K562 (cell line): ENCODE measurements around the gene CEP95. TPM values are rescaled to one million over a fixed set of nuclear protein-coding genes. Genes with fewer than 3 reads are reported as not detected.

Source experiments
- ATAC-seq: fragments of 200-7000 bp; cut with Tn5 transposase; 3 replicates; pipeline ENCODE4 v1.9.1; 2020; ENCODE audit warnings: moderate library complexity
- BruUV-seq: library from RNA; stranded (reverse); fragments of 400-500 nt; replicated peaks from 2 replicates; lab custom pipeline; 2021; lab: Mats Ljungman, UMichigan
- CTCF ChIA-PET: fragments of 300-600 bp; formaldehyde crosslinking; extraction: SDS; loops from one replicate; lab custom pipeline; 2021; ENCODE audit warnings: low intra/inter-chr PET ratio; lab: Yijun Ruan, JAX
- POLR2A ChIA-PET: fragments of 300-600, 350-650 bp; sonication (Branson Sonifier 250); formaldehyde crosslinking; extraction: SDS; loops from one replicate; lab custom pipeline; 2021; ENCODE audit warnings: antibody characterized with exemption, inconsistent platforms; lab: Yijun Ruan, JAX
- DNase-seq, 4 experiments: peaks; one replicate each; pipeline versions ENCODE4 v3.0.0 to v3.0.0-alpha.2; 2011 to 2018; ENCODE audit warnings: low spot score in 3 of 4, mixed read lengths in 3 of 4; ENCODE audit errors: extremely low read depth in 1 of 4
- FAIRE-seq: peaks from 2 replicates; lab custom pipeline; 2011; peaks lifted over from hg19 to GRCh38; lab: Jason Lieb, UNC
- H2AFZ ChIP-seq: 2 replicates; pipeline ENCODE4 v1.6.0; 2011; ENCODE audit warnings: low read depth, low read length, control low read depth, inconsistent platforms
- H3K27ac ChIP-seq: fragments of 200-600 bp; 3 replicates; pipeline ENCODE4 v1.8.0; 2011; ENCODE audit warnings: low read depth, mild to moderate bottlenecking, control low read depth, inconsistent platforms, low read length, moderate library complexity, mixed read lengths; ENCODE audit errors: extremely low read depth
- H3K27me3 ChIP-seq, 2 experiments: fragments of 300-600 bp in 1 of 2; 2 replicates in 1 of 2; 3 replicates in 1 of 2; pipeline versions ENCODE4 v1.6.0 to v1.8.0; 2011; ENCODE audit warnings: inconsistent platforms in 2 of 2, low read length in 2 of 2, mild to moderate bottlenecking in 1 of 2, mixed read lengths in 1 of 2, moderate library complexity in 1 of 2; ENCODE audit not compliant: control insufficient read depth in 2 of 2, insufficient read depth in 2 of 2
- H3K36me3 ChIP-seq: fragments of 300-600 bp; 3 replicates; pipeline ENCODE4 v1.8.0; 2011; ENCODE audit warnings: mild to moderate bottlenecking, low read length, inconsistent platforms; ENCODE audit not compliant: control insufficient read depth, insufficient read depth
- H3K4me1 ChIP-seq, 2 experiments: fragments of 200-600 bp in 1 of 2; replicated peaks in 1 of 2; 2 replicates in 1 of 2; 3 replicates in 1 of 2; pipeline versions ENCODE4 v1.5.1 to v1.8.0; 2011; ENCODE audit warnings: inconsistent platforms in 2 of 2, low read length in 2 of 2, mild to moderate bottlenecking in 1 of 2, mixed read lengths in 1 of 2, moderate library complexity in 1 of 2; ENCODE audit not compliant: control insufficient read depth in 2 of 2, insufficient read depth in 2 of 2
- H3K4me2 ChIP-seq: 2 replicates; pipeline ENCODE4 v1.6.1; 2011; ENCODE audit warnings: low read length, control low read depth, inconsistent platforms, mixed read lengths; ENCODE audit not compliant: insufficient read depth
- H3K4me3 ChIP-seq: fragments of 200-600 bp; sonication (generic), shearing (Covaris generic); 2 replicates; pipeline ENCODE4 v1.5.1; 2016; ENCODE audit warnings: control low read depth, inconsistent platforms
- H3K79me2 ChIP-seq: fragments of 200-600 bp; 3 replicates; pipeline ENCODE4 v1.8.0; 2011; ENCODE audit warnings: low read length, inconsistent platforms; ENCODE audit not compliant: control insufficient read depth, insufficient read depth
- H3K9ac ChIP-seq, 2 experiments: 2 replicates each; pipeline versions ENCODE4 v1.6.0 to v1.6.1; 2011; ENCODE audit warnings: low read depth in 2 of 2, low read length in 2 of 2, control low read depth in 1 of 2, inconsistent platforms in 1 of 2, mild to moderate bottlenecking in 1 of 2, mixed read lengths in 1 of 2; ENCODE audit not compliant: insufficient read depth in 1 of 2
- H3K9me1 ChIP-seq: one replicate; pipeline ENCODE4 v1.6.0; 2011; ENCODE audit warnings: inconsistent platforms, mild to moderate bottlenecking, low read length, moderate library complexity; ENCODE audit not compliant: control insufficient read depth, insufficient read depth
- H3K9me3 ChIP-seq: replicated peaks from 2 replicates; pipeline ENCODE4 v1.5.1; 2011; ENCODE audit warnings: low read depth, low read length, inconsistent platforms; ENCODE audit not compliant: control insufficient read depth, insufficient read depth
- H4K20me1 ChIP-seq: replicated peaks from 2 replicates; pipeline ENCODE4 v1.6.1; 2011; ENCODE audit warnings: low read length, inconsistent platforms, mixed read lengths; ENCODE audit not compliant: control insufficient read depth, insufficient read depth
- AFF4 ChIP-seq: sonication (generic); formaldehyde crosslinking; IDR thresholded peaks from 2 replicates; pipeline ENCODE4 v1.8.0; 2023; ENCODE audit warnings: mild to moderate bottlenecking, missing genetic modification reagents
- DACH1 ChIP-seq: fragments of 450-650 bp; IDR thresholded peaks from 2 replicates; pipeline ENCODE4 v1.6.1; 2018; ENCODE audit not compliant: partially characterized antibody
- FUS ChIP-seq: fragments of 200-400 bp; formaldehyde crosslinking; optimal IDR thresholded peaks from 2 replicates; pipeline ENCODE3; 2017; ENCODE audit warnings: low read depth, low read length
- HSF4 ChIP-seq: fragments of 250-450 bp; sonication (Bioruptor Pico); IDR thresholded peaks from 2 replicates; pipeline ENCODE4 v2.1.2; 2022; ENCODE audit warnings: mild to moderate bottlenecking, moderate library complexity, borderline replicate concordance
- MYC ChIP-seq, 2 experiments: fragments of 250-450 bp in 1 of 2; sonication (Bioruptor Pico) in 1 of 2; IDR thresholded peaks; 2 replicates each; pipeline versions ENCODE4 v1.5.1 to v1.6.1; 2012 to 2021; ENCODE audit warnings: low read depth in 2 of 2, borderline replicate concordance in 1 of 2, improper control_type of control experiment in 1 of 2, low read length in 1 of 2, mild to moderate bottlenecking in 1 of 2, moderate library complexity in 1 of 2
- NR4A1 ChIP-seq, 2 experiments: fragments of 250-450 bp in 1 of 2; fragments of 450-650 bp in 1 of 2; sonication (Bioruptor Pico) in 1 of 2; IDR thresholded peaks; 2 replicates each; pipeline versions ENCODE4 v1.4.0 to v1.6.1; 2016 to 2020; ENCODE audit warnings: mild to moderate bottlenecking in 2 of 2, missing compliant biosample characterization in 1 of 2, missing genetic modification characterization in 1 of 2, moderate library complexity in 1 of 2
- POLR2A ChIP-seq: fragments of 450-650 bp; conservative IDR thresholded peaks from 2 replicates; pipeline ENCODE4 v1.6.1; 2016
- PPARD ChIP-seq: fragments of 250-450 bp; sonication (Bioruptor Pico); IDR thresholded peaks from 2 replicates; pipeline ENCODE4 v1.8.0; 2022; ENCODE audit warnings: inconsistent platforms, mild to moderate bottlenecking, moderate library complexity
- SP2 ChIP-seq: IDR thresholded peaks from 2 replicates; pipeline ENCODE4 v1.6.1; 2011; ENCODE audit warnings: mild to moderate bottlenecking, low read depth, low read length, moderate library complexity; ENCODE audit not compliant: poor library complexity, severe bottlenecking; ENCODE audit errors: extremely low read depth
- ZNF175 ChIP-seq: fragments of 200-800 bp; sonication (Bioruptor generic); IDR thresholded peaks from 2 replicates; pipeline ENCODE4 v1.6.1; 2016; ENCODE audit warnings: low read depth, mild to moderate bottlenecking, missing genetic modification characterization, missing compliant biosample characterization
- WGBS: fragments of 100-300 bp; shearing (Covaris generic); methylation state at CpG from one replicate; pipeline ENCODE4 v1.1.6; 2016; ENCODE audit warnings: low coverage, mixed read lengths; ENCODE audit not compliant: insufficient coverage; ENCODE audit errors: missing lambda C conversion rate; 5-methylcytosine and 5-hydroxymethylcytosine counted together
- in situ Hi-C: fragments of 300-500 bp; cut with MboI; formaldehyde crosslinking; loops from 4 replicates; pipeline ENCODE4 v1.15.0; 2018; ENCODE audit warnings: inconsistent platforms, mixed read lengths
- intact Hi-C: fragments of 100-400 bp; cut with micrococcal nuclease; formaldehyde crosslinking; loops from 2 replicates; pipeline ENCODE4 v1.14.2; 2022
- polyA plus RNA-seq, 8 experiments: library from polyadenylated mRNA; depleted of rRNA in 4 of 8; stranded (reverse) in 5 of 8; unstranded in 3 of 8; fragments of >200 nt; fragmentation: Nextera tagmentation in 2 of 8; fragmentation: Illumina TruSeq in 1 of 8; extraction: Ambion mirVana in 2 of 8; extraction: Trizol in 1 of 8; gene quantifications; 2 replicates each; pipeline versions ENCODE4 v1.2.1 to v1.2.3, GENCODE V29; 2011 to 2014; ENCODE audit warnings: inconsistent platforms in 1 of 8, missing spikeins in 1 of 8
- total RNA-seq, 7 experiments: library from RNA; depleted of rRNA in 6 of 7; stranded (reverse); fragments of >200 nt in 6 of 7; fragmentation: Illumina TruSeq in 2 of 7; extraction: Trizol in 2 of 7; gene quantifications; 2 replicates each; pipeline versions ENCODE4 v1.2.1 to v1.2.3, GENCODE V29; 2011 to 2021; ENCODE audit warnings: low replicate concordance in 1 of 7
- TF ChIP-seq, protein P1 (sequence below): sonication (generic); formaldehyde crosslinking; IDR thresholded peaks from 2 replicates; pipeline ENCODE4 v1.8.1; 2023; ENCODE audit warnings: mild to moderate bottlenecking, missing genetic modification reagents

Gene CEP95
- total and polyA plus RNA-seq, 9 of the 15 experiments (the other 6 are each of a cell fraction or from before 2014, with no cell fraction given) = 26.7 to 80.7 (median 56.9) TPM

GRCh38 chr17:64499805-64500486 is 6.8 kb upstream of the CEP95 start (continued):
- TF ChIP-seq AFF4 (CRISPR knock-in tag) = 0 out of 2 replicates have a peak, but pooled peaks have one; percentile 4
- TF ChIP-seq, protein P1, sequence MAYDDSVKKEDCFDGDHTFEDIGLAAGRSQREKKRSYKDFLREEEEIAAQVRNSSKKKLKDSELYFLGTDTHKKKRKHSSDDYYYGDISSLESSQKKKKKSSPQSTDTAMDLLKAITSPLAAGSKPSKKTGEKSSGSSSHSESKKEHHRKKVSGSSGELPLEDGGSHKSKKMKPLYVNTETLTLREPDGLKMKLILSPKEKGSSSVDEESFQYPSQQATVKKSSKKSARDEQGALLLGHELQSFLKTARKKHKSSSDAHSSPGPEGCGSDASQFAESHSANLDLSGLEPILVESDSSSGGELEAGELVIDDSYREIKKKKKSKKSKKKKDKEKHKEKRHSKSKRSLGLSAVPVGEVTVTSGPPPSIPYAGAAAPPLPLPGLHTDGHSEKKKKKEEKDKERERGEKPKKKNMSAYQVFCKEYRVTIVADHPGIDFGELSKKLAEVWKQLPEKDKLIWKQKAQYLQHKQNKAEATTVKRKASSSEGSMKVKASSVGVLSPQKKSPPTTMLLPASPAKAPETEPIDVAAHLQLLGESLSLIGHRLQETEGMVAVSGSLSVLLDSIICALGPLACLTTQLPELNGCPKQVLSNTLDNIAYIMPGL (CRISPR knock-in tag) = peak; percentile 57; the same call in 1 of the 2 replicates
- TF ChIP-seq, all 486 proteins: peak for 10

GRCh38 chr17:64500487-64500859 is 6.3 kb upstream of the CEP95 start:
- peaks cover 70% of the 10 kb centered on the region for H3K79me2 ChIP-seq
- peaks cover 79% of the 10 kb centered on the region for H3K36me3 ChIP-seq
- no peaks in the 10 kb centered on the region for H3K9me3 ChIP-seq
- no peak for ATAC-seq
- intact Hi-C loops (loop anchor here (10.0 kb wide), 1 partner anchor 234 kb away; no protein-coding TSS in a partner anchor), in situ Hi-C loops (no loop called here)
- H3K4me2 ChIP-seq = no peak overlapping the region
- no peak overlapping the region for H3K9ac ChIP-seq
- no peak overlapping the region for H2AFZ ChIP-seq
- H3K27me3 ChIP-seq = no peaks in the 10 kb centered on the region
- CTCF ChIA-PET = no interaction called here
- no peaks in the 10 kb centered on the region for H3K9me1 ChIP-seq
- BruUV-seq = no TSS peak
- 89% methylated on average over 8 of the region's 8 CpGs for WGBS
- no peak for FAIRE-seq
- no peak overlapping the region for H3K27ac ChIP-seq
- DNase-seq = no peak
- POLR2A ChIA-PET = interaction anchor here (0.6 to 6.8 kb wide), 7 partner anchors 20 to 641 kb away, joined by 3 to 59 read pairs (median 3); no protein-coding TSS in a partner anchor
- H3K4me3 ChIP-seq = no peak overlapping the region
- H4K20me1 ChIP-seq = peaks cover 17% of the 10 kb centered on the region
- H3K4me1 ChIP-seq = peaks cover 9 to 12% of the 10 kb centered on the region in 2 experiments; a peak in 3 of 5 replicates
- no peak for TF ChIP-seq DACH1
- TF ChIP-seq HSF4 = no peak
- no peak for TF ChIP-seq ZNF175 (CRISPR knock-in tag)
- no peak for TF ChIP-seq FUS
- no peak for TF ChIP-seq SP2
- TF ChIP-seq NR4A1 (CRISPR knock-in tag; IDR thresholded peaks at IDR 0.05) = no peak
- no peak for TF ChIP-seq NR4A1 (tag; IDR thresholded peaks at IDR 0.05)
- peak; percentile 23; the same call in 1 of the 2 replicates for TF ChIP-seq POLR2A
- no peak for TF ChIP-seq PPARD
- no peak for TF ChIP-seq MYC (IDR thresholded peaks at IDR 0.05; ENCODE audit: low read depth, low read length)
- no peak for TF ChIP-seq MYC (CRISPR knock-in tag; IDR thresholded peaks at IDR 0.05; ENCODE audit: borderline replicate concordance, low read depth)
